CD4-positive, alpha-beta T cell treated with Interleukin-15 for 1 hour (primary cell): ENCODE measurements around the gene GHSR.
A peak's percentile ranks its signal among the peaks of the same experiment; 100 is the strongest.

Experiments
- DNase-seq: peaks from one replicate; pipeline ENCODE4 v3.0.0-alpha.2; 2020

GHSR gene

GRCh38 chr3:172447611-172448579, at the start of gene GHSR:
Gene GHSR, minus strand, starts transcription at chr3:172448456. Its CDS starts 43 bp downstream, at chr3:172448413.
- DNase-seq = no peak

- DNase-seq = peak; percentile 57
Measured at GRCh38 chr3:172490198-172490669, 42.0 kb upstream of the GHSR start.

- DNase-seq = no peak
Measured at GRCh38 chr3:172478116-172478515, 29.9 kb upstream of the GHSR start.

GRCh38 chr3:172476347-172476746, 28.1 kb upstream of the GHSR start:
- DNase-seq = no peak

GRCh38 chr3:172475703-172476102, 27.4 kb upstream of the GHSR start:
- DNase-seq = no peak

- no peak for DNase-seq
Measured at GRCh38 chr3:172471903-172472302, 23.6 kb upstream of the GHSR start.

- no peak for DNase-seq
Measured at GRCh38 chr3:172470588-172470987, 22.3 kb upstream of the GHSR start.

- no peak for DNase-seq
Measured at GRCh38 chr3:172467170-172467824, 19.0 kb upstream of the GHSR start.

GRCh38 chr3:172466553-172467130, 18.4 kb upstream of the GHSR start:
- DNase-seq = no peak

- no peak for DNase-seq
Measured at GRCh38 chr3:172465281-172465680, 17.0 kb upstream of the GHSR start.

- DNase-seq = no peak
Measured at GRCh38 chr3:172464306-172464705, 16.1 kb upstream of the GHSR start.

GRCh38 chr3:172461530-172462138, 13.4 kb upstream of the GHSR start:
- DNase-seq = no peak

- DNase-seq = no peak
Measured at GRCh38 chr3:172456404-172456803, 8.1 kb upstream of the GHSR start.

GRCh38 chr3:172454180-172454579, 5.9 kb upstream of the GHSR start:
- DNase-seq = no peak

- DNase-seq = no peak
Measured at GRCh38 chr3:172449466-172450149, 1.4 kb upstream of the GHSR start.

- no peak for DNase-seq
Measured at GRCh38 chr3:172448661-172449465, 607 bp upstream of the GHSR start.

GRCh38 chr3:172446198-172446597, 2.1 kb downstream of the GHSR start:
- DNase-seq = no peak

GRCh38 chr3:172444821-172445220, 3.4 kb downstream of the GHSR start:
- DNase-seq = no peak

GRCh38 chr3:172442606-172443005, 5.7 kb downstream of the GHSR start:
- no peak for DNase-seq

- DNase-seq = no peak
Measured at GRCh38 chr3:172441581-172441980, 6.7 kb downstream of the GHSR start.

- no peak for DNase-seq
Measured at GRCh38 chr3:172438186-172438585, 10.1 kb downstream of the GHSR start.

- DNase-seq = no peak
Measured at GRCh38 chr3:172437713-172438112, 10.5 kb downstream of the GHSR start.
